HK-2 (cell line): Measurements from ENCODE around the gene TUBGCP5.

Source experiments
- DNase-seq: peaks from one replicate; pipeline ENCODE4 v3.0.0-alpha.2; 2018; ENCODE audit not compliant: unreplicated experiment

The TUBGCP5 gene

GRCh38 chr15:22952796-22953579 is 86.4 kb downstream of the TUBGCP5 start:
- no peak for DNase-seq

GRCh38 chr15:22951381-22952280 is 87.7 kb downstream of the TUBGCP5 start:
- no peak for DNase-seq

- DNase-seq = no peak
Measured at GRCh38 chr15:22951031-22951380, 88.4 kb downstream of the TUBGCP5 start.

- DNase-seq = no peak
Measured at GRCh38 chr15:22950256-22950990, 88.9 kb downstream of the TUBGCP5 start.
